ENCODE results near the gene GPT2.
"Not testable (repeated sequence)": the region's sequence is repeated elsewhere in the genome, so short reads cannot be mapped to it uniquely, and the experiment has no call there.

GPT2 gene

DNA sequence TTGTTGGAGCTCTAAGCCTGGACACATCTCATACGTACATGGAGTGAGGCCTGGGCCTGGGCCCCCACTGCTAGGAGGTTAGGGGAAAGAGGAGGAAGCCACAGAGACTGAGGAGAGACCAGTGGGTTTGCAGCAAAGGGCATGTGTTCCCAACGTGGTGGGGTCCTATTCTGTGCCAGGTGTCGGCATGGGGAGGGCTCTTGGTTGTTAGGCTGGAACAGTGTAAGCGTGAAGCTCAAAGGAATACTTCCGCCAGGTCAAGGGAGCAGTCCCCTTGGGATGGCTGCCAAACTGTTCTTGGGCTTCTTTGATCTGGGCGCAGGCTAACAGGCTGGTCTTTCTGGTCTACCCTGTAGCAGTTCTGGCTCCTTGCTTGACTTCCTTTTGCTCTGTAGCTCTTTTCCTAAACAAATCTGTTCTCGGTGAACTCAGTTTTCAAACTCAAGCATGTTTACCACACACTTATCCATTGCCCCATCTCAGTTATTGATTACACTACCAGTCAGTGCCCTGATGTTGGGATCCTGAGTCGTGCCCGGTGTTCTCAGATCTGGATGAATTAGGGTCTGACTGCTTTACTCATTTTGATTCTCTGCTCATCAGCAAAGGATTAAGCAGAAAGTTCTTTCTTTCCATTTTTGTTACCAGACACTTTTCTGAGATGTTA, 36.4 kb downstream of the GPT2 start:
- DNase-seq (ENCODE audit: low read depth in 2 of 2), result no peak

DNA sequence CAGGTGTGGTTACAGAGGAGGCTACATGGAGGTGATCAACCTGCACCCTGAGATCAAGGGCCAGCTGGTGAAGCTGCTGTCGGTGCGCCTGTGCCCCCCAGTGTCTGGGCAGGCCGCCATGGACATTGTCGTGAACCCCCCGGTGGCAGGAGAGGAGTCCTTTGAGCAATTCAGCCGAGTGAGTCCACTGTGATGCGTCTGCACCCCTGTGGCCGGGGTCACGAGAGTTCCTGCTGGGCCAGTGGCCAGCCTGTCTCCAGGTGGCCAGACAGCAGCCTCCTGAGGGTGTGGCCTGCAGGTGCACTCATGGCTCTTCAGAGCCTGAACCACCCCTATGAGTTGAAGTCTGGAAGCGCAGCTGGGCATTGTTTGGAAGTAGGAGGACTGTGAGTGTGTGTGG, 38.1 kb downstream of the GPT2 start:
- no peak for DNase-seq (ENCODE audit: low read depth in 2 of 2)

- no peak for DNase-seq (ENCODE audit: low read depth in 2 of 2)
Measured at GRCh38 chr16:46923513-46924295, 39.5 kb downstream of the GPT2 start.

- DNase-seq (ENCODE audit: low read depth in 2 of 2), result no peak
Measured at GRCh38 chr16:46924402-46924801, 40.2 kb downstream of the GPT2 start.

DNA sequence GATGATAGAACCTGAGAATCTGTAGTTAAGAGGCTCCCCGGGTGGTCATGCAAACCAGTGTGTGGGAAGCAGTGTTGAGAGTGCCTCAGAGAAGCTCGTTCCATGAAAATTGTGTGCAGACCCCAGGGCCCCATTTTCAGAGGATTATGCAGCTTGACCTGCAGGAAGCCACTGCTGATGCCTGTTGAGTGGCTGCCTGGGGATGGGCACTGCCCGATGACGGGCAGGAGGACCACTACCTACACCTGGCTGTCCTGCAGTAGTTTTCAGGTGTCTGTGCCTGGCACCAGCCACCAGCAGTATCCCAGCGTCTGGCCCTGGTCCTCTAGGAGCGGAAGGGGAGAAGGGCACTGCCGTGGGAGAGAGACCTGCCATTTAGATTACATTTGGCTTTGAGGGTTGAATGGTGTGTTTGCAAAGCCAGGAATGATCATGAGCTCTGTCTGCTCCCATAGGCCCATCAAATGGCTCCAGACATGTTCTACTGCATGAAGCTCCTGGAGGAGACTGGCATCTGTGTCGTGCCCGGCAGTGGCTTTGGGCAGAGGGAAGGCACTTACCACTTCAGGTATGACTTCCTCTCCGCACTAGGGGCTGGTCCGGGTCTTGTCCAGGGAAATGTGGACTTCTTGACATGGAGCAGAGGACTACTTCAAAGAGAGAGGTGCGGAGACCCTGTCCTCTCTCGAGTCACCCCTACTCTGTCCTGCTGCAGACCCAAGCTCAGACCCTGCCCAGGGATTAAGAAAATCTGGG, 42.5 kb downstream of the GPT2 start:
- DNase-seq (ENCODE audit: low read depth in 2 of 2), result no peak

- DNase-seq (ENCODE audit: low read depth in 2 of 2), result no peak
Measured at GRCh38 chr16:46927273-46927672, 43.1 kb downstream of the GPT2 start.

- no peak for DNase-seq (ENCODE audit: low read depth in 2 of 2)
Measured at GRCh38 chr16:46928811-46929210, 44.6 kb downstream of the GPT2 start.

- DNase-seq (ENCODE audit: low read depth in 2 of 2), result peak; percentile 24 to 29
Measured at GRCh38 chr16:46929378-46930332, 45.5 kb downstream of the GPT2 start.

- DNase-seq (ENCODE audit: low read depth in 2 of 2), result no peak
Measured at GRCh38 chr16:46930861-46931260, 46.7 kb downstream of the GPT2 start.

- no peak for DNase-seq (ENCODE audit: low read depth in 2 of 2)
Measured at GRCh38 chr16:46932802-46933201, 48.6 kb downstream of the GPT2 start.

DNA sequence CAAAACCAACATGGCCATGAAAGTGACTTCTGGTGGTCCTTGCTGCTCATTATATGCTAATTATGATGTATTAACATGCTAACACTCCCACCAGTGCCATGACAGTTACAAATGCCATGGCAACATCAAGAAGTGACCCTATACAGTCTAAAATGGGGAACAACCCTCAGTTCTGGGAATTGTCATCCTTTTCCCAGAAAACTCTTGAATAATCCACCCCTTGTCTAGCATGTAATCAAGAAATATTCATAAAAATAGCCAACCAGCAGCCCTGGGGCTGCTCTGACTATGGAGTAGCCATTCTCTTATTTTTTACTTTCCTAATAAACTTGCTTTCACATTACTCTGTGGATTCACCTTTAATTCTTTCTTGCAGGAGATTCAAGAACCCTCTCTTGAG, 53.4 kb downstream of the GPT2 start:
- no peak for DNase-seq (ENCODE audit: low read depth in 2 of 2)

GRCh38 chr16:46944713-46945112, 60.6 kb downstream of the GPT2 start:
- DNase-seq (ENCODE audit: low read depth in 2 of 2), result not testable (repeated sequence)

DNA sequence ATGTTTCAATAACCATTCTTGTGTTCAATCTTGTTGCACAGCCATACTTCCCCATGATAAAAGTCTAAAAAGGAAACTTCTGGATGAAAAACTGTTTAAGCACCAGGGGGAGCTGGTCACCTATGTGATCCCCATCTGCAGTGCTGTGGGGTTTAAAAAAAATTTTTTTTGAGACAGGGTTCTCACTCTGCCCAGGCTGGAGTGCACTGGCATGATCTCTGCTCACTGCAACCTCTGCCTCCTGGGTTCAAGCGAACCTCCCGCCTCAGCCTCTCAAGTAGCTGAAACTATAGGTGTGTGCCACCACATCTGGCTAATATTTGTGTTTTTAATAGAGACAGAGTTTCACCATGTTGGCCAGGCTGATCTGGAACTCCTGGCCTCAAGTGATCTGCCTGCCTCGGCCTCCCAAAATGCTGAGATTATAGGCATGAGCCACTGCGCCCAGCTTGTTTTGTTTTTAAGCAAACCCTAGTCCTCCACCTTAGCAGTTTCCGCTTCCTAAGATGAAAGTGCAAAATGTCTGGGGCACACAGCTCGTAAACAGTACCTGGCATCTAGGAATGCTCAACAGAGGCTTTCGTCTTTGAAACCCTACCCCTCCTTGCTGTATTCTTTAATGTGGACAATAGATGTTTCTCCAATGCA, 63.9 kb downstream of the GPT2 start:
- DNase-seq (ENCODE audit: low read depth in 2 of 2), result no peak

- no peak for DNase-seq (ENCODE audit: low read depth in 2 of 2)
Measured at GRCh38 chr16:46948548-46949166, 64.5 kb downstream of the GPT2 start.

GRCh38 chr16:46949241-46949892, 65.2 kb downstream of the GPT2 start:
- DNase-seq (ENCODE audit: low read depth in 2 of 2), result no peak

GRCh38 chr16:46950009-46950408, 65.8 kb downstream of the GPT2 start:
- DNase-seq (ENCODE audit: low read depth in 2 of 2), result no peak

GRCh38 chr16:46954562-46954961, 70.4 kb downstream of the GPT2 start:
- no peak for DNase-seq (ENCODE audit: low read depth in 2 of 2)

- DNase-seq (ENCODE audit: low read depth in 2 of 2), result no peak
Measured at GRCh38 chr16:46961373-46962353, 77.5 kb downstream of the GPT2 start.

DNA sequence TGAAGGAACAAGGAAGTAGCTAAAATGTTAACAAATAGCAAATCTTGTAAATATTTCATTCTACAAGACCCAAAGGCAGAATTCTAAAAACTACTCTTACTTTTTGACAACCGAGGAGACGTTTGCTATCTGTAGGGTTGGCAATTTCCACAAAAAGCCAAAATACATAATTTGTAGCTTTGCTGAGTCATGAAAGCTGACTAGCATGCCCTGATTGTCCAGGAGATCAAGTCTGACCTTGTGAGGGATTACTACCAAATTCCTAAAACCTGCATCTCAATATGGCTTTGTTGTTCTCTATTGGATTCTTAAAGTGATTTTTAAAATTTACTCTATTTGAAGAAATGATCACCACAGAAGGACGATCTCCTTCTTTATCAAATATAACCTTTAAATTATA, 78.5 kb downstream of the GPT2 start:
- no peak for DNase-seq (ENCODE audit: low read depth in 2 of 2)

All from stimulated activated CD8-positive, alpha-beta memory T cell treated with anti-CD3 and anti-CD28 coated beads, Interleukin-2, amount 100 ng/mL, for 1 hour (primary cell).